HepG2 (cell line): ENCODE measurements around the gene ZNF213. TPM values are rescaled to one million over a fixed set of nuclear protein-coding genes. Genes with fewer than 3 reads are reported as not detected.

ENCODE experiments used
- AKAP8 ChIP-seq: sonication (generic); formaldehyde crosslinking; IDR thresholded peaks from 2 replicates; pipeline ENCODE4 v1.5.1; 2020; ENCODE audit warnings: mild to moderate bottlenecking, missing genetic modification reagents
- DZIP1 ChIP-seq: sonication (generic); formaldehyde crosslinking; IDR thresholded peaks from 2 replicates; pipeline ENCODE4 v1.5.0; 2020; ENCODE audit warnings: mild to moderate bottlenecking, missing genetic modification reagents
- GTF2F1 ChIP-seq: fragments of 150-350 bp; IDR thresholded peaks from 2 replicates; pipeline ENCODE4 v1.6.1; 2014; ENCODE audit warnings: low read length
- HNF4A ChIP-seq: sonication (generic); formaldehyde crosslinking; IDR thresholded peaks from 2 replicates; pipeline ENCODE4 v1.4.0; 2020; ENCODE audit warnings: missing genetic modification reagents
- MXI1 ChIP-seq: IDR thresholded peaks from 3 replicates; pipeline ENCODE4 v1.6.1; 2012; ENCODE audit warnings: low read depth, low read length, inconsistent platforms, borderline replicate concordance
- MZF1 ChIP-seq: sonication (generic); formaldehyde crosslinking; IDR thresholded peaks from 2 replicates; pipeline ENCODE4 v1.8.1; 2023; ENCODE audit warnings: mild to moderate bottlenecking, missing genetic modification reagents, borderline replicate concordance
- NR0B2 ChIP-seq: sonication (generic); formaldehyde crosslinking; IDR thresholded peaks from 2 replicates; pipeline ENCODE4 v1.4.0; 2020; ENCODE audit warnings: mild to moderate bottlenecking, missing genetic modification reagents
- PHF8 ChIP-seq: sonication (generic); formaldehyde crosslinking; IDR thresholded peaks from 2 replicates; pipeline ENCODE4 v1.5.0; 2020; ENCODE audit warnings: missing genetic modification reagents
- PRDM10 ChIP-seq: sonication (generic); formaldehyde crosslinking; IDR thresholded peaks from 2 replicates; pipeline ENCODE4 v1.4.0; 2020; ENCODE audit warnings: low read depth, missing genetic modification reagents
- SAFB2 ChIP-seq: sonication (generic); formaldehyde crosslinking; IDR thresholded peaks from 2 replicates; pipeline ENCODE4 v1.5.1; 2020; ENCODE audit warnings: missing genetic modification reagents, low read depth, mild to moderate bottlenecking, borderline replicate concordance
- SALL1 ChIP-seq: sonication (generic); formaldehyde crosslinking; IDR thresholded peaks from 2 replicates; pipeline ENCODE4 v1.8.0; 2022; ENCODE audit warnings: mild to moderate bottlenecking, missing genetic modification reagents
- U2AF2 ChIP-seq: fragments of 200-400 bp; formaldehyde crosslinking; IDR thresholded peaks from 2 replicates; pipeline ENCODE4 v1.6.1; 2017; ENCODE audit warnings: low read depth, mild to moderate bottlenecking, low read length
- ZHX1 ChIP-seq: sonication (generic); formaldehyde crosslinking; IDR thresholded peaks from 2 replicates; pipeline ENCODE4 v1.8.1; 2022; ENCODE audit warnings: low read depth, mild to moderate bottlenecking, missing genetic modification reagents
- polyA plus RNA-seq, 8 experiments: library from polyadenylated mRNA; depleted of rRNA in 3 of 8; stranded (reverse) in 7 of 8; unstranded in 1 of 8; fragments of >200 nt; fragmentation: Illumina TruSeq in 4 of 8; extraction: Trizol in 4 of 8; gene quantifications; 2 replicates each; pipeline versions ENCODE4 v1.2.1 to v1.2.3, GENCODE V29; 2011 to 2016; ENCODE audit warnings: low read depth in 4 of 8, missing spikeins in 1 of 8, mixed read lengths in 1 of 8; ENCODE audit not compliant: insufficient read depth in 1 of 8
- total RNA-seq, 5 experiments: library from RNA; depleted of rRNA; stranded (reverse); fragments of >200 nt; fragmentation: Illumina TruSeq; extraction: Trizol; gene quantifications; 2 replicates each; pipeline ENCODE4 v1.2.3, GENCODE V29; 2016; ENCODE audit warnings: low read depth in 1 of 5
- TF ChIP-seq, protein P1 (sequence below): sonication (generic); formaldehyde crosslinking; IDR thresholded peaks from 2 replicates; pipeline ENCODE4 v1.4.0; 2020; ENCODE audit warnings: missing genetic modification reagents

ZNF213 gene
- total and polyA plus RNA-seq, 2 of the 13 experiments (the other 11 are each of a cell fraction or from before 2014, with no cell fraction given): 0.59 to 0.97 TPM

- TF ChIP-seq PRDM10 (CRISPR knock-in tag): no peak
- no peak for TF ChIP-seq ZHX1 (CRISPR knock-in tag)
- TF ChIP-seq AKAP8 (CRISPR knock-in tag): peak; percentile 64; the same call in 1 of the 2 replicates
- TF ChIP-seq GTF2F1: no peak
- TF ChIP-seq MXI1: peak; percentile 60; the same call in 1 of the 3 replicates
- no peak for TF ChIP-seq U2AF2
- no peak for TF ChIP-seq HNF4A (CRISPR knock-in tag)
- TF ChIP-seq DZIP1 (CRISPR knock-in tag): no peak
- peak; percentile 54; the same call in 1 of the 2 replicates for TF ChIP-seq SALL1
- no peak for TF ChIP-seq MZF1
- TF ChIP-seq SAFB2 (CRISPR knock-in tag): peak; percentile 54; the same call in 1 of the 2 replicates
- peak; percentile 84 for TF ChIP-seq PHF8 (CRISPR knock-in tag)
- TF ChIP-seq, protein P1, sequence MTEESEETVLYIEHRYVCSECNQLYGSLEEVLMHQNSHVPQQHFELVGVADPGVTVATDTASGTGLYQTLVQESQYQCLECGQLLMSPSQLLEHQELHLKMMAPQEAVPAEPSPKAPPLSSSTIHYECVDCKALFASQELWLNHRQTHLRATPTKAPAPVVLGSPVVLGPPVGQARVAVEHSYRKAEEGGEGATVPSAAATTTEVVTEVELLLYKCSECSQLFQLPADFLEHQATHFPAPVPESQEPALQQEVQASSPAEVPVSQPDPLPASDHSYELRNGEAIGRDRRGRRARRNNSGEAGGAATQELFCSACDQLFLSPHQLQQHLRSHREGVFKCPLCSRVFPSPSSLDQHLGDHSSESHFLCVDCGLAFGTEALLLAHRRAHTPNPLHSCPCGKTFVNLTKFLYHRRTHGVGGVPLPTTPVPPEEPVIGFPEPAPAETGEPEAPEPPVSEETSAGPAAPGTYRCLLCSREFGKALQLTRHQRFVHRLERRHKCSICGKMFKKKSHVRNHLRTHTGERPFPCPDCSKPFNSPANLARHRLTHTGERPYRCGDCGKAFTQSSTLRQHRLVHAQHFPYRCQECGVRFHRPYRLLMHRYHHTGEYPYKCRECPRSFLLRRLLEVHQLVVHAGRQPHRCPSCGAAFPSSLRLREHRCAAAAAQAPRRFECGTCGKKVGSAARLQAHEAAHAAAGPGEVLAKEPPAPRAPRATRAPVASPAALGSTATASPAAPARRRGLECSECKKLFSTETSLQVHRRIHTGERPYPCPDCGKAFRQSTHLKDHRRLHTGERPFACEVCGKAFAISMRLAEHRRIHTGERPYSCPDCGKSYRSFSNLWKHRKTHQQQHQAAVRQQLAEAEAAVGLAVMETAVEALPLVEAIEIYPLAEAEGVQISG (CRISPR knock-in tag): peak; percentile 95
- no peak for TF ChIP-seq NR0B2 (CRISPR knock-in tag)
Measured at GRCh38 chr16:3112058-3112880, 22.6 kb upstream of the ZNF213 start, which contains the start of gene ZNF205 (continued).
